AG04450 (cell line): ENCODE data around the gene ESR2. TPM values are rescaled to one million over a fixed set of nuclear protein-coding genes. Genes with fewer than 3 reads are reported as not detected.
A peak's percentile ranks its signal among the peaks of the same experiment; 100 is the strongest.

Experiments
- CTCF ChIA-PET: fragments of 300-600, 350-600 bp; formaldehyde crosslinking; extraction: SDS; loops from one replicate; lab custom pipeline; 2022; ENCODE audit warnings: antibody characterized with exemption, inconsistent platforms; lab: Charles Lee
- POLR2A ChIA-PET: fragments of 350-600 bp; formaldehyde crosslinking; extraction: SDS; loops from one replicate; lab custom pipeline; 2021; ENCODE audit warnings: antibody characterized with exemption, inconsistent platforms; lab: Yijun Ruan, JAX
- DNase-seq: peaks from one replicate; pipeline ENCODE4 v3.0.0-alpha.2; 2011; ENCODE audit warnings: low read depth, low spot score
- H3K27ac ChIP-seq: one replicate; pipeline ENCODE4 v1.5.1; 2012; ENCODE audit warnings: low read depth, low read length, control low read depth
- H3K27me3 ChIP-seq: one replicate; pipeline ENCODE4 v1.6.0; 2012; ENCODE audit warnings: low read length; ENCODE audit not compliant: control insufficient read depth, insufficient read depth
- H3K4me3 ChIP-seq: 2 replicates; pipeline ENCODE4 v1.5.1; 2011; ENCODE audit warnings: mild to moderate bottlenecking, low read depth, low read length, control low read depth
- H3K9me3 ChIP-seq: 2 replicates; pipeline ENCODE4 v1.5.1; 2012; ENCODE audit warnings: low read length; ENCODE audit not compliant: control insufficient read depth, insufficient read depth
- polyA plus RNA-seq: library from polyadenylated mRNA; depleted of rRNA; stranded (reverse); fragments of >200 nt; gene quantifications from 2 replicates; pipeline ENCODE4 v1.2.3, GENCODE V29; 2011
- TF ChIP-seq, protein P1 (sequence below): IDR thresholded peaks from 2 replicates; pipeline ENCODE4 v1.5.1; 2011; ENCODE audit warnings: low read depth, low read length, control low read depth, inconsistent platforms

The ESR2 gene
- polyA plus RNA-seq, 1 experiment = 0.04 TPM

DNA sequence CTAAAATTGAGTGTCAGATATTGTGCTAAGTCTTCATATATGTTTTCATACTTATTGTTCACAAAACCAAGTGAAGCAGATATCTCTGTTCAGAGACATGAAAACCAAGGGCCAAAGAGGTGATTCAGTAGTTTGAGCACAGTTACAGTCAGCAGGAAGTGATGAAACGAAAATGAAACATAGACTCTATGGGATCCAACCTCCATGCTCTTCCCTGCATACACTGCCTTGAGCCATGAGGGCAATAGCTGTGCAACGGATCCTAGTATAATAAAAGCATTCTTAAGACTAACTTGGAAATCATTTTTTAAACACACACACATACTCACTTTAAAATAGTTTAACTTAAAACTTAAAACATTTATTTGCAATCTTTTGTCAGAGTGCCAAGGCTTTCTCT lies 27.9 kb downstream of the ESR2 start:
- ChIA-PET CTCF (interaction anchor here (0.6 kb wide), 1 partner anchor 227 kb away, joined by 3 read pairs; no protein-coding TSS in a partner anchor), POLR2A (no interaction called here)
- TF ChIP-seq, protein P1, sequence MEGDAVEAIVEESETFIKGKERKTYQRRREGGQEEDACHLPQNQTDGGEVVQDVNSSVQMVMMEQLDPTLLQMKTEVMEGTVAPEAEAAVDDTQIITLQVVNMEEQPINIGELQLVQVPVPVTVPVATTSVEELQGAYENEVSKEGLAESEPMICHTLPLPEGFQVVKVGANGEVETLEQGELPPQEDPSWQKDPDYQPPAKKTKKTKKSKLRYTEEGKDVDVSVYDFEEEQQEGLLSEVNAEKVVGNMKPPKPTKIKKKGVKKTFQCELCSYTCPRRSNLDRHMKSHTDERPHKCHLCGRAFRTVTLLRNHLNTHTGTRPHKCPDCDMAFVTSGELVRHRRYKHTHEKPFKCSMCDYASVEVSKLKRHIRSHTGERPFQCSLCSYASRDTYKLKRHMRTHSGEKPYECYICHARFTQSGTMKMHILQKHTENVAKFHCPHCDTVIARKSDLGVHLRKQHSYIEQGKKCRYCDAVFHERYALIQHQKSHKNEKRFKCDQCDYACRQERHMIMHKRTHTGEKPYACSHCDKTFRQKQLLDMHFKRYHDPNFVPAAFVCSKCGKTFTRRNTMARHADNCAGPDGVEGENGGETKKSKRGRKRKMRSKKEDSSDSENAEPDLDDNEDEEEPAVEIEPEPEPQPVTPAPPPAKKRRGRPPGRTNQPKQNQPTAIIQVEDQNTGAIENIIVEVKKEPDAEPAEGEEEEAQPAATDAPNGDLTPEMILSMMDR = no peak
- Histone ChIP-seq H3K9me3 (no peaks in the 10 kb centered on the region), H3K27me3 (no peaks in the 10 kb centered on the region), H3K4me3 (no peak overlapping the region), H3K27ac (peak overlapping the region; percentile 23)
- peak; percentile 36 for DNase-seq

DNA sequence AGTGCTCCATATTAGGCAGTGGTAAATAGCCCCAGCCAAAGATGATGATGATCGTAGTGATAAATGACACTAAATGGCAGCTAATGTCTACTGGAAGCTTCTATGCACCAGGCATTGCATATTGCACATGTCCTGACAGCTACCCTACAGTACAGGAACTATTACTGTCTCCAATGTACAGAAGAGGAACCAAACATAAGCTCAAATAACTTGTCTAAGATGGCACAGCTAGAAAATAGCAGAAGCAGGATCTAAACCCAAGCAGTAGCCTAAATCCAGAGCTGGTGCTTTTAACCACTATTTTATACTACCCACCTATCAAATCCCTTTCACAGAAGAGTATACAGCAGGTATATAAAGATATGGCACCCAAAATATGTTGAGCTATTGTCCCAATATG lies 28.9 kb downstream of the ESR2 start:
- Histone ChIP-seq H3K9me3 (peaks cover 3% of the 10 kb centered on the region; the same call in 1 of the 2 replicates), H3K4me3 (no peak overlapping the region), H3K27ac (no peak overlapping the region), H3K27me3 (no peaks in the 10 kb centered on the region)
- CTCF ChIA-PET = interaction anchor here (0.8 to 0.9 kb wide), 2 partner anchors 12 to 38 kb away, joined by 3 to 9 read pairs; no protein-coding TSS in a partner anchor
- POLR2A ChIA-PET = no interaction called here
- TF ChIP-seq, protein P1 = no peak
- no peak for DNase-seq

DNA sequence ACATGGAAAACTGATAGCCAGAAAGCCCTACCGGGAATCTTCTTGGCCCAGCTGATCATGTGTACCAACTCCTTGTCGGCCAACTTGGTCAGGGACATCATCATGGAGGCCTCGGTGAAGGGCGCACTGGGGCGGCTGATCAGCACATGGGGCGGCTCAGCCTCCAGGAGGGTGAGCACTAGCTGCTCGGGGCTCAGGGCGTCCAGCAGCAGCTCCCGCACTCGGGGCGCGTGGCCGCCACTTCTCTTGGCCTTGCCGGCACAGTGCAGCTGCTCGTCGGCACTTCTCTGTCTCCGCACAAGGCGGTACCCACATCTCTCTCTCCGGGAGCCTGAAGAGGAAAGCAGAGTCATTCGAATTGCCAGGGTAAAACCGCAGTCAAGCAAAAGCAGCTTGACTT lies 33.8 kb downstream of the ESR2 start:
- TF ChIP-seq, protein P1 = no peak
- ChIA-PET POLR2A (no interaction called here), CTCF (no interaction called here)
- Histone ChIP-seq H3K27me3 (no peaks in the 10 kb centered on the region), H3K9me3 (peaks cover 3% of the 10 kb centered on the region; the same call in 1 of the 2 replicates), H3K27ac (no peak overlapping the region), H3K4me3 (no peak overlapping the region)
- DNase-seq = no peak

DNA sequence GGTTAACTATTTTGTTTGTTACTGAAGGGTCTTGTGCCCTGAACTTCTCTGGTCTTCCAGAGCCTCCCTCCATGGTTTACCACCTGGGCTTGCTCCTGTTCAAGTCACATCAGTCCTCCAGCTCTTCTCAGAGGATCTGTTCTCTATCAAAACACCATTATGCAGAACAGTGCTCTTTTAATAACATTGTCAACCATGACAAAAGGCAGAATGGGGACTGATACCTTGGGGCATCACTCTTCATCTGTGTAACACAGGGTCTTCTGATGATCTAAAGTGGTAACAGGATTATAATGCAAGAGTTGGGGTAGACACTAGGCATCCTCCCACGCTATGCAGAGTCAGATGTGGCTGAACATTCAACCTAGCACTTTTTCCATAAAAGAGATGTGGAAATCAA lies 38.4 kb downstream of the ESR2 start:
- Histone ChIP-seq H3K4me3 (no peak overlapping the region), H3K27ac (no peak overlapping the region), H3K9me3 (peaks cover 3% of the 10 kb centered on the region; the same call in 1 of the 2 replicates), H3K27me3 (no peaks in the 10 kb centered on the region)
- POLR2A ChIA-PET = no interaction called here
- DNase-seq = no peak
- CTCF ChIA-PET = no interaction called here
- TF ChIP-seq, protein P1 = no peak

DNA sequence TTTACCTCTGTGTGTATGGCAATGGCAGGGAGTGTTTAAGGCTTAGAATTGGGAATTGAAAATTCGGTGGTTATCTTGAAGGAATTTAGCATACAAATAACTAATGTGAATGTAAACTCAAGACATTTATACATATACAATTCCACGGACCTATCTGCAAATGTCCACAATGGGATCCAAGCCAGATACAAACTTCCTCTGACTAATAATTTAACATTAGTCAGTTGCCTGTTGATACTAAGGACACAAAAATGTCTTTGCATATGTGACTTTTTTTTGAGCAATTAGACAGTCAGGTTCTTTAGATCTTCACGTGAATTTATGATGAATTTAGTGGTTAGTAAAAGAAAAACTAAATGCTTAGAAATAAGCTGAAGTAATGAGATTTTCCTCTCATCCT lies 40.5 kb downstream of the ESR2 start:
- H3K9me3 ChIP-seq = no peaks in the 10 kb centered on the region
- TF ChIP-seq, protein P1 = no peak
- DNase-seq = peak; percentile 66
- POLR2A ChIA-PET = no interaction called here
- no peak overlapping the region for H3K27ac ChIP-seq
- H3K4me3 ChIP-seq = no peak overlapping the region
- no peaks in the 10 kb centered on the region for H3K27me3 ChIP-seq
- CTCF ChIA-PET = no interaction called here
